ENCODE measurements around the gene DOLPP1. TPM values are rescaled to one million over a fixed set of nuclear protein-coding genes. Genes with fewer than 3 reads are reported as not detected.
A peak's percentile ranks its signal among the peaks of the same experiment; 100 is the strongest.

DOLPP1 gene
- total and polyA plus RNA-seq, 7 donors: 2.1 to 5.2 (median 4.2) TPM

- Histone ChIP-seq H3K9me3 (no peaks in the 10 kb centered on the region), H3K4me3 (peak overlapping the region; percentile 38), H3K27ac (peak overlapping the region; percentile 84), H3K4me1 (peaks cover 31% of the 10 kb centered on the region), H3K36me3 (ENCODE audit: insufficient read depth in 1 of 2, low read depth in 1 of 2) (peaks cover 0 to 54% of the 10 kb centered on the region in 2 donors), H3K27me3 (ENCODE audit: insufficient read depth in 3 of 3, low read length in 2 of 3) (no peaks in the 10 kb centered on the region)
- WGBS, 3 donors: 50 to 64% (median 51%) methylated on average over 4 of the region's 4 CpGs
- TF ChIP-seq, protein P1, sequence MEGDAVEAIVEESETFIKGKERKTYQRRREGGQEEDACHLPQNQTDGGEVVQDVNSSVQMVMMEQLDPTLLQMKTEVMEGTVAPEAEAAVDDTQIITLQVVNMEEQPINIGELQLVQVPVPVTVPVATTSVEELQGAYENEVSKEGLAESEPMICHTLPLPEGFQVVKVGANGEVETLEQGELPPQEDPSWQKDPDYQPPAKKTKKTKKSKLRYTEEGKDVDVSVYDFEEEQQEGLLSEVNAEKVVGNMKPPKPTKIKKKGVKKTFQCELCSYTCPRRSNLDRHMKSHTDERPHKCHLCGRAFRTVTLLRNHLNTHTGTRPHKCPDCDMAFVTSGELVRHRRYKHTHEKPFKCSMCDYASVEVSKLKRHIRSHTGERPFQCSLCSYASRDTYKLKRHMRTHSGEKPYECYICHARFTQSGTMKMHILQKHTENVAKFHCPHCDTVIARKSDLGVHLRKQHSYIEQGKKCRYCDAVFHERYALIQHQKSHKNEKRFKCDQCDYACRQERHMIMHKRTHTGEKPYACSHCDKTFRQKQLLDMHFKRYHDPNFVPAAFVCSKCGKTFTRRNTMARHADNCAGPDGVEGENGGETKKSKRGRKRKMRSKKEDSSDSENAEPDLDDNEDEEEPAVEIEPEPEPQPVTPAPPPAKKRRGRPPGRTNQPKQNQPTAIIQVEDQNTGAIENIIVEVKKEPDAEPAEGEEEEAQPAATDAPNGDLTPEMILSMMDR (IDR thresholded peaks at IDR 0.05): no peak
- DNase-seq (peak in 1 of 2 donors; percentile 70), ATAC-seq (peak; percentile 74 to 81 (median 78))
- intact Hi-C loops (cut with DNase I): no loop called here
Measured at GRCh38 chr9:129103595-129103965, 22.7 kb downstream of the DOLPP1 start.

- H3K27me3 ChIP-seq (ENCODE audit: insufficient read depth in 3 of 3, low read length in 2 of 3): no peaks in the 10 kb centered on the region
- intact Hi-C loops (cut with DNase I): no loop called here
- H3K9me3 ChIP-seq: no peaks in the 10 kb centered on the region
- ATAC-seq: peak; percentile 11 to 28 (median 17)
- peak overlapping the region; percentile 38 for H3K4me3 ChIP-seq
- WGBS, 3 donors: 63 to 85% (median 67%) methylated on average over 11 of the region's 11 CpGs
- peak overlapping the region; percentile 84 for H3K27ac ChIP-seq
- peaks cover 0 to 53% of the 10 kb centered on the region in 2 donors for H3K36me3 ChIP-seq (ENCODE audit: insufficient read depth in 1 of 2, low read depth in 1 of 2)
- peaks cover 36% of the 10 kb centered on the region for H3K4me1 ChIP-seq
- TF ChIP-seq, protein P1 (IDR thresholded peaks at IDR 0.05): no peak
- DNase-seq: no peak
Measured at GRCh38 chr9:129104051-129104450, 23.1 kb downstream of the DOLPP1 start.

DNA sequence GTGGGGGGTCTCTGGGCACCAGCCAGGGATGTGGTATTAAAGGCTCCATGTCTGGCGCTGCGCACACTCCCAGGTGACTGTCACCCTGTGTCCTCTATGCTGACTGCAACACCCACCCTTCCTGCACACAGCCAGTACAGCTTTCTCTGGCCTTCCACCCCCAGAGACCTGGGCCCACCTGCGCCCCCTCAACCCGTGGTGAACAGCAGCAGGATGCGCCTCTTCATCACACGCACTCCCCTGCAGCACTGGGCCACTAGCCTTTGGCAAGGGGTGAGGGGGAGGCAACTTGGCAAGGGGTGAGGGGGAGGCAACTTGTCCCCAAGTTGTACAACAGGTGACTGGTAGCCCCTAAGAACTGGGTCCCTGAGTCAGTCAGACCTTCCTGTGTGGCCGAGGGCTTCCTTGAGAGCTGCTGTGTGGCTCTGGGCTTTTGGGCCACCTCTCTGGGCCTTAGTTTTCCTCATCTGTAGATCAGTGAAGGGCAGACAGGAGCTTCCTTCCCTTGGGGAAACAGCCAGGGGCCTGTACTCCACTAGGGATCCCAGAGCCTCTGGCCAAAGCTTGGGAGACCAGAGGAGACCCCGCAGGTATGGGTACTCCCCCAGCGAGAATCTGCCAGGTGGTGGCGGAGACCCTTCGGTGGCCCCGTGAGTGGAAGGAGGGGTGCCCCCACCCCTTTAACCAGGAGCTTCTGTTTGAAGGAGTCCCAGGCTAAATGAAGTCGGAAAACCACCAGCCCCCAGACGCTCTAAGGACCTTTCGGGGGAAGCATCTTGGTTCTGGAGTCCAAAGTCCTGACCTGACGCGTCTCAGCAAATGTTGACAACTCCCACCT is 25.2 kb downstream of the DOLPP1 start:
- TF ChIP-seq, protein P1 (IDR thresholded peaks at IDR 0.05): no peak
- intact Hi-C loops (cut with DNase I): no loop called here
- H3K27ac ChIP-seq: peak overlapping the region; percentile 46
- ATAC-seq (no peak), DNase-seq (no peak)
- H3K36me3 ChIP-seq (ENCODE audit: insufficient read depth in 1 of 2, low read depth in 1 of 2): peaks cover 0 to 36% of the 10 kb centered on the region in 2 donors
- H3K4me1 ChIP-seq: peaks cover 42% of the 10 kb centered on the region
- H3K4me3 ChIP-seq: no peak overlapping the region
- H3K9me3 ChIP-seq: no peaks in the 10 kb centered on the region
- 84 to 92% (median 90%) methylated on average over 17 of the region's 17 CpGs for WGBS, 3 donors
- no peaks in the 10 kb centered on the region for H3K27me3 ChIP-seq (ENCODE audit: insufficient read depth in 3 of 3, low read length in 2 of 3)

DNA sequence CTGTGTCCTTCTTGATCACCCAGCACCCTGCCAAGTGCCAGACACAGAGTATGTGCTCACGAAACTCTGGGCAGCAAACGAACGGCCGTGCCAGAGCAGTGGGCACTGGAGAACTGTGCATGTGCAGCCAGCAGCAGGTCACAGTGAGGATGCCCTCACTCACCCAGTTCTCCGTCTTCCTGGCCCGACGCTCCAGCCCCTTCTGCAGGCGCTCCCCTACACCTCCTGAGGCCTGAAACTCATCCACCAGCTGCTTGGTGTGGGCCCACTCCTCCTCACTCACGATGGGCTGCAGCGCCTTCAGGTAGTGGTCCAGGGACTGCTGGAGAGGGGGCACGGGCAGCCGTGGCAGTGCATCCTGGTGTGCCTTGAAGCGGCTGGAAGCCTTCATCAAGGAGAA is 26.7 kb downstream of the DOLPP1 start:
- no peak for DNase-seq
- peak overlapping the region; percentile 46 for H3K27ac ChIP-seq
- no peak for ATAC-seq
- peaks cover 0 to 25% of the 10 kb centered on the region in 2 donors for H3K36me3 ChIP-seq (ENCODE audit: insufficient read depth in 1 of 2, low read depth in 1 of 2)
- no peak overlapping the region for H3K4me3 ChIP-seq
- no peaks in the 10 kb centered on the region for H3K9me3 ChIP-seq
- no peaks in the 10 kb centered on the region for H3K27me3 ChIP-seq (ENCODE audit: insufficient read depth in 3 of 3, low read length in 2 of 3)
- H3K4me1 ChIP-seq: peaks cover 49% of the 10 kb centered on the region
- 66 to 77% (median 66%) methylated on average over 13 of the region's 13 CpGs for WGBS, 3 donors
- TF ChIP-seq, protein P1 (IDR thresholded peaks at IDR 0.05): no peak
- intact Hi-C loops (cut with DNase I): no loop called here

All from psoas muscle (tissue), 8 donors.